Left ventricle myocardium inferior (tissue), 1 donor: Measurements from ENCODE around the gene SNX22. TPM values are rescaled to one million over a fixed set of nuclear protein-coding genes. Genes with fewer than 3 reads are reported as not detected.
"Not testable (repeated sequence)": the region's sequence is repeated elsewhere in the genome, so short reads cannot be mapped to it uniquely, and the experiment has no call there.

Source experiments
- DNase-seq: peaks from one replicate; pipeline ENCODE4 v3.0.0-alpha.2; 2020
- H3K27ac ChIP-seq: fragments of 200-600 bp; replicated peaks from 2 replicates; pipeline ENCODE4 v1.8.0; 2021
- H3K27me3 ChIP-seq: fragments of 200-600 bp; 2 replicates; pipeline ENCODE4 v1.8.0; 2021; ENCODE audit warnings: low read depth
- H3K36me3 ChIP-seq: fragments of 200-600 bp; 2 replicates; pipeline ENCODE4 v1.8.0; 2021
- H3K4me1 ChIP-seq: fragments of 200-600 bp; 2 replicates; pipeline ENCODE4 v1.8.0; 2021
- H3K4me3 ChIP-seq: fragments of 200-600 bp; 2 replicates; pipeline ENCODE4 v1.8.0; 2021; ENCODE audit warnings: mild to moderate bottlenecking, moderate library complexity
- H3K9me3 ChIP-seq: fragments of 200-600 bp; replicated peaks from 2 replicates; pipeline ENCODE4 v1.8.0; 2021
- CTCF ChIP-seq: fragments of 200-600 bp; IDR thresholded peaks from 2 replicates; pipeline ENCODE4 v1.8.0; 2021; ENCODE audit warnings: antibody characterized with exemption, mild to moderate bottlenecking, borderline replicate concordance
- intact Hi-C: fragments of 100-400 bp; cut with micrococcal nuclease; formaldehyde crosslinking; loops from one replicate; pipeline ENCODE4 v1.11.0; 2022
- total RNA-seq: library from RNA; stranded (reverse); fragmentation: NEBNext Ultra II Directional; extraction: Animal tissue kit (Norgen Biotek cat#: 25700); gene quantifications from one replicate; pipeline ENCODE4 v1.2.1, GENCODE V29; 2021
- donor health status: DM: no; HTN: yes; CAD: no; lungs with severe emphysema.

The SNX22 gene
- total RNA-seq, 1 donor from 2014 or later = 2.0 TPM

GRCh38 chr15:64110950-64111678 lies 40.4 kb upstream of the SNX22 start:
- no peak for DNase-seq
- TF ChIP-seq CTCF = no peak
- peak overlapping the region; percentile 57 for H3K27ac ChIP-seq
- intact Hi-C loops = no loop called here
- H3K36me3 ChIP-seq = peaks cover 37% of the 10 kb centered on the region
- H3K4me1 ChIP-seq = peaks cover 72% of the 10 kb centered on the region
- H3K9me3 ChIP-seq = no peaks in the 10 kb centered on the region
- no peaks in the 10 kb centered on the region for H3K27me3 ChIP-seq
- no peak overlapping the region for H3K4me3 ChIP-seq

GRCh38 chr15:64111679-64112050 lies 39.9 kb upstream of the SNX22 start:
- peaks cover 43% of the 10 kb centered on the region for H3K36me3 ChIP-seq
- no peak for TF ChIP-seq CTCF
- H3K4me1 ChIP-seq = peaks cover 67% of the 10 kb centered on the region
- no peak for DNase-seq
- no peaks in the 10 kb centered on the region for H3K9me3 ChIP-seq
- H3K27ac ChIP-seq = peak overlapping the region; percentile 29
- intact Hi-C loops = no loop called here
- no peaks in the 10 kb centered on the region for H3K27me3 ChIP-seq
- no peak overlapping the region for H3K4me3 ChIP-seq

GRCh38 chr15:64112073-64112772 lies 39.3 kb upstream of the SNX22 start:
- H3K36me3 ChIP-seq = peaks cover 49% of the 10 kb centered on the region
- H3K27me3 ChIP-seq = no peaks in the 10 kb centered on the region
- TF ChIP-seq CTCF = no peak
- H3K4me1 ChIP-seq = peaks cover 61% of the 10 kb centered on the region
- intact Hi-C loops = no loop called here
- DNase-seq = no peak
- H3K27ac ChIP-seq = peak overlapping the region; percentile 29
- H3K4me3 ChIP-seq = no peak overlapping the region
- H3K9me3 ChIP-seq = no peaks in the 10 kb centered on the region

- peaks cover 54% of the 10 kb centered on the region for H3K4me1 ChIP-seq
- H3K9me3 ChIP-seq = no peaks in the 10 kb centered on the region
- no peak for DNase-seq
- intact Hi-C loops = no loop called here
- H3K36me3 ChIP-seq = peaks cover 55% of the 10 kb centered on the region
- no peaks in the 10 kb centered on the region for H3K27me3 ChIP-seq
- H3K27ac ChIP-seq = peak overlapping the region; percentile 29
- no peak overlapping the region for H3K4me3 ChIP-seq
- TF ChIP-seq CTCF = no peak
Measured at GRCh38 chr15:64112904-64113303, 38.6 kb upstream of the SNX22 start.

- TF ChIP-seq CTCF = no peak
- no peaks in the 10 kb centered on the region for H3K9me3 ChIP-seq
- H3K36me3 ChIP-seq = peaks cover 100% of the 10 kb centered on the region
- DNase-seq = no peak
- no peaks in the 10 kb centered on the region for H3K27me3 ChIP-seq
- H3K27ac ChIP-seq = no peak overlapping the region
- intact Hi-C loops = no loop called here
- H3K4me1 ChIP-seq = peaks cover 10% of the 10 kb centered on the region
- no peak overlapping the region for H3K4me3 ChIP-seq
Measured at GRCh38 chr15:64117759-64118487, 33.6 kb upstream of the SNX22 start.

- H3K4me1 ChIP-seq, intact Hi-C loops, H3K27me3 ChIP-seq, DNase-seq, H3K9me3 ChIP-seq, H3K4me3 ChIP-seq, H3K27ac ChIP-seq: not testable (repeated sequence)
- H3K36me3 ChIP-seq = peaks cover 94% of the 10 kb centered on the region
Measured at GRCh38 chr15:64120322-64120721, 31.2 kb upstream of the SNX22 start.
